Neural cell (in vitro differentiated cells): Measurements from ENCODE around the gene PDE4D. TPM values are rescaled to one million over a fixed set of nuclear protein-coding genes. Genes with fewer than 3 reads are reported as not detected.

Source experiments
- H2AFZ ChIP-seq: fragments of 200-600, 300-800 bp; sonication (generic), shearing (Covaris generic); 2 replicates; pipeline ENCODE4 v1.6.0; 2014; ENCODE audit warnings: low read depth, mild to moderate bottlenecking, antibody characterized with exemption, low read length, moderate library complexity
- H3F3A ChIP-seq: fragments of 200-600 bp; shearing (Covaris generic); 2 replicates; pipeline ENCODE4 v1.6.1; 2016; ENCODE audit warnings: mild to moderate bottlenecking, moderate library complexity, mixed read lengths, antibody characterized with exemption, low read length; ENCODE audit not compliant: insufficient read depth, poor library complexity, severe bottlenecking
- H3K27ac ChIP-seq: fragments of 200-600, 300-800 bp; sonication (generic), shearing (Covaris generic); 2 replicates; pipeline ENCODE4 v1.5.1; 2014; ENCODE audit warnings: mild to moderate bottlenecking, low read length, moderate library complexity
- H3K27me3 ChIP-seq: fragments of 300-800, 200-600 bp; sonication (generic), shearing (Covaris generic); 2 replicates; pipeline ENCODE4 v1.6.0; 2014; ENCODE audit warnings: mild to moderate bottlenecking, low read depth, low read length, moderate library complexity; ENCODE audit not compliant: insufficient read depth
- H3K36me3 ChIP-seq: fragments of 300-800, 200-600 bp; sonication (generic), shearing (Covaris generic); 2 replicates; pipeline ENCODE4 v1.5.1; 2014; ENCODE audit warnings: mild to moderate bottlenecking, antibody characterized with exemption, low read length, moderate library complexity; ENCODE audit not compliant: insufficient read depth
- H3K4me2 ChIP-seq: fragments of 300-800, 200-600 bp; sonication (generic), shearing (Covaris generic); 2 replicates; pipeline ENCODE4 v1.6.0; 2014; ENCODE audit warnings: mild to moderate bottlenecking, low read length
- H3K4me3 ChIP-seq: fragments of 300-800, 200-600 bp; sonication (generic), shearing (Covaris generic); 2 replicates; pipeline ENCODE4 v1.5.1; 2014; ENCODE audit warnings: mild to moderate bottlenecking, low read length, moderate library complexity
- H3K79me2 ChIP-seq: fragments of 200-600 bp; shearing (Covaris generic); replicated peaks from 2 replicates; pipeline ENCODE4 v1.6.0; 2014; ENCODE audit warnings: mild to moderate bottlenecking, low read length, moderate library complexity; ENCODE audit not compliant: insufficient read depth
- H3K9ac ChIP-seq: fragments of 300-800, 200-600 bp; sonication (generic), shearing (Covaris generic); 2 replicates; pipeline ENCODE4 v1.6.1; 2016; ENCODE audit warnings: mild to moderate bottlenecking, low read length, mixed read lengths
- H3K9me2 ChIP-seq: fragments of 200-600 bp; shearing (Covaris generic); 2 replicates; pipeline ENCODE4 v1.6.1; 2016; ENCODE audit warnings: mild to moderate bottlenecking, low read length, mixed read lengths; ENCODE audit not compliant: insufficient read depth
- H3K9me3 ChIP-seq: fragments of 200-600, 300-800 bp; sonication (generic), shearing (Covaris generic); 2 replicates; pipeline ENCODE4 v1.6.1; 2016; ENCODE audit warnings: mild to moderate bottlenecking, mixed run types, low read length, moderate library complexity, mixed read lengths
- H4K20me1 ChIP-seq: fragments of 200-600 bp; shearing (Covaris generic); 2 replicates; pipeline ENCODE4 v1.6.1; 2016; ENCODE audit warnings: mild to moderate bottlenecking, mixed run types; ENCODE audit not compliant: insufficient read depth
- EP300 ChIP-seq: fragments of 450-650 bp; conservative IDR thresholded peaks from 2 replicates; pipeline ENCODE4 v1.6.1; 2014; ENCODE audit warnings: antibody characterized with exemption, mild to moderate bottlenecking, moderate library complexity; ENCODE audit not compliant: poor library complexity, severe bottlenecking
- EZH2 ChIP-seq: fragments of 200-600, 300-800 bp; shearing (Covaris generic), sonication (generic); IDR thresholded peaks from 2 replicates; pipeline ENCODE4 v1.6.1; 2014; ENCODE audit warnings: antibody characterized with exemption, low read length, borderline replicate concordance, mild to moderate bottlenecking; ENCODE audit not compliant: insufficient read depth, poor library complexity, severe bottlenecking
- MXI1 ChIP-seq: fragments of 450-650 bp; conservative IDR thresholded peaks from 2 replicates; pipeline ENCODE4 v1.6.1; 2014; ENCODE audit warnings: antibody characterized with exemption, mild to moderate bottlenecking; ENCODE audit not compliant: poor library complexity, severe bottlenecking
- POLR2AphosphoS5 ChIP-seq: IDR thresholded peaks from 2 replicates; pipeline ENCODE4 v1.6.1; 2012
- RAD21 ChIP-seq: fragments of 450-650 bp; conservative IDR thresholded peaks from 2 replicates; pipeline ENCODE4 v1.6.1; 2014; ENCODE audit warnings: antibody characterized with exemption, mild to moderate bottlenecking, moderate library complexity
- SMC3 ChIP-seq: fragments of 450-650 bp; conservative IDR thresholded peaks from 2 replicates; pipeline ENCODE4 v1.6.1; 2014; ENCODE audit warnings: antibody characterized with exemption, mild to moderate bottlenecking, moderate library complexity; ENCODE audit not compliant: poor library complexity
- TAF1 ChIP-seq: IDR thresholded peaks from 2 replicates; pipeline ENCODE4 v1.6.1; 2012; ENCODE audit warnings: low read depth
- polyA plus RNA-seq: library from polyadenylated mRNA; depleted of rRNA; stranded (reverse); fragments of >200 nt; gene quantifications from 2 replicates; pipeline ENCODE4 v1.2.3, GENCODE V29; 2014
- TF ChIP-seq, protein P1 (sequence below): fragments of 450-650 bp; IDR thresholded peaks from 2 replicates; pipeline ENCODE4 v1.5.1; 2014; ENCODE audit warnings: antibody characterized with exemption, mild to moderate bottlenecking, moderate library complexity; ENCODE audit not compliant: poor library complexity, severe bottlenecking
- TF ChIP-seq, protein P2 (sequence below): IDR thresholded peaks from 2 replicates; pipeline ENCODE4 v1.6.1; 2012; ENCODE audit warnings: borderline replicate concordance

The PDE4D gene
- polyA plus RNA-seq, 1 donor from 2014 or later, result 42.8 TPM

DNA sequence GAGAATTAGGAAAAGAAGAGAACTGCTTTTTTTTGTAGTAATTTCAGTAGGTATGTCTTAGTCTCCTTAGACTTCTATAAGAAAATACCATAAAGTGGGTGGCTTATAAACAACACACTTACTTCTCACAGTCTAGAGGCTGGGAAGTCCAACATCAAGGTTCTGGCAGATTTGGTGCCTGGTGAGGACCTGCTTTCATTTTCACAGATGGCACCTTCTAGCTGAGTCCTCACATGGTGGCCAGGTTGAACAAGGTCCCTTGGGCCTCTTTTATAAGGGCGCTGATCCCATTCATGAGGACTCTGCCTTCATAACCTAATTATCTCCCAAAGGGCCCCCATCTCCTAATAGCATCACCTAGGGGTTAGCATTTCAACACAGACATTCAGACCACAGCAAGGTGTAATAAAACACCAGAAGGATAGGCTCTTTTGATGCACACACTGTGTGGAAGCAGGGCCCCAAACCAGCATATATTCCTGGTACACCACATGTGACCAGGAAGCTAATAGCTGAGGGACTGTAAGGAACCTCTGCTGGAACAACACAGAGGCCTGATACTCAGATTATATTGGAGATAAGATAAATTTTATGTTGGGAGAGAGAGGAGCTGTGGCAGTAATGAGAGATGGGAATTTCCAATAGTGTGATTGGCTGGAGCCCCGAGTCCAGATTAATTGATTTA lies 925.8 kb downstream of the PDE4D start:
- Histone ChIP-seq H2AFZ (no peak overlapping the region), H3K4me2 (no peak overlapping the region), H3K36me3 (no peaks in the 10 kb centered on the region), H3K27me3 (no peaks in the 10 kb centered on the region), H3K9me3 (no peaks in the 10 kb centered on the region), H3K4me3 (no peak overlapping the region), H3K27ac (no peak overlapping the region), H4K20me1 (no peaks in the 10 kb centered on the region), H3K79me2 (no peaks in the 10 kb centered on the region), H3F3A (no peaks in the 10 kb centered on the region), H3K9ac (no peak overlapping the region), H3K9me2 (no peaks in the 10 kb centered on the region)
- no peak for TF ChIP-seq TAF1
- no peak for TF ChIP-seq EZH2
- no peak for TF ChIP-seq POLR2AphosphoS5
- TF ChIP-seq RAD21, result no peak
- TF ChIP-seq, protein P1, sequence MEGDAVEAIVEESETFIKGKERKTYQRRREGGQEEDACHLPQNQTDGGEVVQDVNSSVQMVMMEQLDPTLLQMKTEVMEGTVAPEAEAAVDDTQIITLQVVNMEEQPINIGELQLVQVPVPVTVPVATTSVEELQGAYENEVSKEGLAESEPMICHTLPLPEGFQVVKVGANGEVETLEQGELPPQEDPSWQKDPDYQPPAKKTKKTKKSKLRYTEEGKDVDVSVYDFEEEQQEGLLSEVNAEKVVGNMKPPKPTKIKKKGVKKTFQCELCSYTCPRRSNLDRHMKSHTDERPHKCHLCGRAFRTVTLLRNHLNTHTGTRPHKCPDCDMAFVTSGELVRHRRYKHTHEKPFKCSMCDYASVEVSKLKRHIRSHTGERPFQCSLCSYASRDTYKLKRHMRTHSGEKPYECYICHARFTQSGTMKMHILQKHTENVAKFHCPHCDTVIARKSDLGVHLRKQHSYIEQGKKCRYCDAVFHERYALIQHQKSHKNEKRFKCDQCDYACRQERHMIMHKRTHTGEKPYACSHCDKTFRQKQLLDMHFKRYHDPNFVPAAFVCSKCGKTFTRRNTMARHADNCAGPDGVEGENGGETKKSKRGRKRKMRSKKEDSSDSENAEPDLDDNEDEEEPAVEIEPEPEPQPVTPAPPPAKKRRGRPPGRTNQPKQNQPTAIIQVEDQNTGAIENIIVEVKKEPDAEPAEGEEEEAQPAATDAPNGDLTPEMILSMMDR, result no peak
- TF ChIP-seq MXI1, result no peak
- TF ChIP-seq SMC3, result no peak
- TF ChIP-seq EP300, result no peak
- TF ChIP-seq, protein P2, sequence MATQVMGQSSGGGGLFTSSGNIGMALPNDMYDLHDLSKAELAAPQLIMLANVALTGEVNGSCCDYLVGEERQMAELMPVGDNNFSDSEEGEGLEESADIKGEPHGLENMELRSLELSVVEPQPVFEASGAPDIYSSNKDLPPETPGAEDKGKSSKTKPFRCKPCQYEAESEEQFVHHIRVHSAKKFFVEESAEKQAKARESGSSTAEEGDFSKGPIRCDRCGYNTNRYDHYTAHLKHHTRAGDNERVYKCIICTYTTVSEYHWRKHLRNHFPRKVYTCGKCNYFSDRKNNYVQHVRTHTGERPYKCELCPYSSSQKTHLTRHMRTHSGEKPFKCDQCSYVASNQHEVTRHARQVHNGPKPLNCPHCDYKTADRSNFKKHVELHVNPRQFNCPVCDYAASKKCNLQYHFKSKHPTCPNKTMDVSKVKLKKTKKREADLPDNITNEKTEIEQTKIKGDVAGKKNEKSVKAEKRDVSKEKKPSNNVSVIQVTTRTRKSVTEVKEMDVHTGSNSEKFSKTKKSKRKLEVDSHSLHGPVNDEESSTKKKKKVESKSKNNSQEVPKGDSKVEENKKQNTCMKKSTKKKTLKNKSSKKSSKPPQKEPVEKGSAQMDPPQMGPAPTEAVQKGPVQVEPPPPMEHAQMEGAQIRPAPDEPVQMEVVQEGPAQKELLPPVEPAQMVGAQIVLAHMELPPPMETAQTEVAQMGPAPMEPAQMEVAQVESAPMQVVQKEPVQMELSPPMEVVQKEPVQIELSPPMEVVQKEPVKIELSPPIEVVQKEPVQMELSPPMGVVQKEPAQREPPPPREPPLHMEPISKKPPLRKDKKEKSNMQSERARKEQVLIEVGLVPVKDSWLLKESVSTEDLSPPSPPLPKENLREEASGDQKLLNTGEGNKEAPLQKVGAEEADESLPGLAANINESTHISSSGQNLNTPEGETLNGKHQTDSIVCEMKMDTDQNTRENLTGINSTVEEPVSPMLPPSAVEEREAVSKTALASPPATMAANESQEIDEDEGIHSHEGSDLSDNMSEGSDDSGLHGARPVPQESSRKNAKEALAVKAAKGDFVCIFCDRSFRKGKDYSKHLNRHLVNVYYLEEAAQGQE, result no peak

DNA sequence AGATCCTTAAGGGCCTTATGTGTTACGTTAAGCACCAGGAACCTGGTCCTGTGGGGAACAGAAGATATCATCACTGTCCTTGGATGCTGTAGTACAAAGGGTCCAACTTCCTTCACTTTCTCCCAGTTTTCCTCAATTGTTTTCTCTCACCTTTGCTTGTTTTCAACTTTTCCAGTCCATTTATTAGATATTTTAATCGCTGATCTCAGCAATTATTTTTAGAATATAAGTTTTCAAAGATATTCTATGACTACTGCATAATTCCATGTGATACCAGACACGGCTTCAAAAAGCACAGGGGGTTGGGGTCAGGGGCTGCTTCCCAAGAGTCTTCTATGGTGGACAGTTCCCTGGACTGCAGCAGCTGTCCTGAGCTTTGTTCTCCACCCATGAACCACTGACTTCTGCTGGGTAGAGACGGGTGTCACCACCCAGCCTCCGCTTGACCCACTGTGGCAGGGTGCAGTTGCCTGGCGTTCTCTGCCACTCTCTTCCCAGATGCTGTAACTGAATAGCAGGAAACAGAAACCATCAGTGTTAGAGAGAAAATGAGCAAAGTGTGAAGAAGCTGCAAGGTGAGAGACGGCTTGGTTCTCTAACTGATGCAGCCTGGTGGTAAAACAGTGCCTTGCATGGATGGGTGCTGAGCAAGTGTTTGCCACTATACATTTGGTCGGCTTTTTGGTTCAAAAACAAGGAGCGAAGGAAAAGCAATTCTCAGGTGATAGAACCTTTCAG lies 927.7 kb downstream of the PDE4D start:
- no peaks in the 10 kb centered on the region for H3K9me3 ChIP-seq
- TF ChIP-seq TAF1 (no peak), EP300 (no peak), MXI1 (no peak), EZH2 (no peak)
- TF ChIP-seq, protein P2, result no peak
- TF ChIP-seq, protein P1, result no peak
- no peak overlapping the region for H3K4me2 ChIP-seq
- no peaks in the 10 kb centered on the region for H3K27me3 ChIP-seq
- no peak overlapping the region for H3K9ac ChIP-seq
- no peak overlapping the region for H2AFZ ChIP-seq
- no peaks in the 10 kb centered on the region for H4K20me1 ChIP-seq
- H3K36me3 ChIP-seq, result no peaks in the 10 kb centered on the region
- no peak overlapping the region for H3K27ac ChIP-seq
- no peaks in the 10 kb centered on the region for H3K9me2 ChIP-seq
- no peak overlapping the region for H3K4me3 ChIP-seq
- H3K79me2 ChIP-seq, result no peaks in the 10 kb centered on the region
- H3F3A ChIP-seq, result no peaks in the 10 kb centered on the region
